HEK293 (cell line): ENCODE measurements around the gene NLRP13.

Experiments used
- CTCF ChIA-PET: fragments of 350-600 bp; formaldehyde crosslinking; extraction: SDS; loops from one replicate; lab custom pipeline; 2021; ENCODE audit warnings: antibody characterized with exemption; lab: Yijun Ruan, JAX
- POLR2A ChIA-PET: fragments of 300-600 bp; formaldehyde crosslinking; extraction: SDS; loops from one replicate; lab custom pipeline; 2020; ENCODE audit warnings: antibody characterized with exemption, inconsistent platforms; lab: Yijun Ruan, JAX
- H3K27ac ChIP-seq: fragments of 200-500 bp; sonication (Bioruptor generic); 2 replicates; pipeline ENCODE4 v1.5.1; 2014; ENCODE audit warnings: low read depth, low read length, control low read depth, inconsistent platforms; ENCODE audit errors: extremely low read depth
- H3K36me3 ChIP-seq, 2 experiments: fragments of 200-500 bp in 1 of 2; sonication (Bioruptor generic) in 1 of 2; 1 replicate in 1 of 2; 2 replicates in 1 of 2; pipeline ENCODE4 v1.5.1; 2014 to 2017; ENCODE audit warnings: inconsistent platforms in 2 of 2, low read length in 2 of 2; ENCODE audit not compliant: control insufficient read depth in 2 of 2, insufficient read depth in 1 of 2
- H3K4me1 ChIP-seq: fragments of 200-500 bp; sonication (Bioruptor generic); 2 replicates; pipeline ENCODE4 v1.5.1; 2014; ENCODE audit warnings: mild to moderate bottlenecking, low read length, inconsistent platforms; ENCODE audit not compliant: control insufficient read depth, insufficient read depth
- H3K4me3 ChIP-seq: 2 replicates; pipeline ENCODE4 v1.5.1; 2011; ENCODE audit warnings: low read depth, mild to moderate bottlenecking, control low read depth, low read length, moderate library complexity
- H3K9me3 ChIP-seq: fragments of 200-500 bp; sonication (Bioruptor generic); 2 replicates; pipeline ENCODE4 v1.5.1; 2014; ENCODE audit warnings: low read depth, low read length, inconsistent platforms; ENCODE audit not compliant: control insufficient read depth, insufficient read depth
- ATF2 ChIP-seq: fragments of 450-650 bp; formaldehyde crosslinking; IDR thresholded peaks from 2 replicates; pipeline ENCODE4 v1.5.1; 2016; ENCODE audit warnings: missing biosample characterization, missing genetic modification characterization, low read depth
- GLI2 ChIP-seq: fragments of 450-650 bp; formaldehyde crosslinking; IDR thresholded peaks from 2 replicates; pipeline ENCODE4; 2017; ENCODE audit warnings: missing biosample characterization, missing genetic modification characterization, low read depth, borderline replicate concordance
- HOXC10 ChIP-seq: sonication (generic); formaldehyde crosslinking; IDR thresholded peaks from 2 replicates; pipeline ENCODE4 v1.8.1; 2023; ENCODE audit warnings: mild to moderate bottlenecking, missing genetic modification reagents
- IKZF3 ChIP-seq: fragments of 450-650 bp; IDR thresholded peaks from 2 replicates; pipeline ENCODE4 v1.5.0; 2018; ENCODE audit warnings: missing biosample characterization, mild to moderate bottlenecking, missing genetic modification characterization, moderate library complexity
- KLF16 ChIP-seq: fragments of 450-650 bp; formaldehyde crosslinking; IDR thresholded peaks from 2 replicates; pipeline ENCODE4 v1.5.1; 2017; ENCODE audit warnings: missing biosample characterization, missing genetic modification characterization
- REST ChIP-seq: fragments of 450-650 bp; formaldehyde crosslinking; IDR thresholded peaks from 2 replicates; pipeline ENCODE4 v1.5.1; 2016; ENCODE audit warnings: missing biosample characterization, missing genetic modification characterization
- SP3 ChIP-seq: fragments of 450-650 bp; formaldehyde crosslinking; IDR thresholded peaks from 2 replicates; pipeline ENCODE4 v1.5.1; 2016; ENCODE audit warnings: missing biosample characterization, missing genetic modification characterization
- TRIM28 ChIP-seq: IDR thresholded peaks from 2 replicates; pipeline ENCODE4 v1.6.1; 2011; ENCODE audit warnings: low read length, control low read depth, borderline replicate concordance
- TSHZ1 ChIP-seq: fragments of 450-650 bp; formaldehyde crosslinking; IDR thresholded peaks from 2 replicates; pipeline ENCODE4 v1.5.1; 2016; ENCODE audit warnings: missing biosample characterization, missing genetic modification characterization, borderline replicate concordance
- ZBTB11 ChIP-seq: fragments of 450-650 bp; formaldehyde crosslinking; conservative IDR thresholded peaks from 2 replicates; pipeline ENCODE4 v1.5.1; 2016; ENCODE audit warnings: low read depth, missing biosample characterization, missing genetic modification characterization
- ZBTB6 ChIP-seq: fragments of 450-650 bp; formaldehyde crosslinking; IDR thresholded peaks from 2 replicates; pipeline ENCODE4 v1.5.1; 2017; ENCODE audit warnings: missing biosample characterization, missing genetic modification characterization
- ZNF398 ChIP-seq: fragments of 450-650 bp; formaldehyde crosslinking; IDR thresholded peaks from 2 replicates; pipeline ENCODE4 v1.5.1; 2017; ENCODE audit warnings: missing biosample characterization, missing genetic modification characterization
- ZNF701 ChIP-seq: fragments of 450-650 bp; formaldehyde crosslinking; IDR thresholded peaks from 2 replicates; pipeline ENCODE4 v1.5.1; 2016; ENCODE audit warnings: missing biosample characterization, missing genetic modification characterization
- ZNF785 ChIP-seq: fragments of 450-650 bp; formaldehyde crosslinking; IDR thresholded peaks from 2 replicates; pipeline ENCODE4 v1.5.1; 2016; ENCODE audit warnings: missing biosample characterization, missing genetic modification characterization
- ZNF830 ChIP-seq: fragments of 450-650 bp; IDR thresholded peaks from 2 replicates; pipeline ENCODE4 v1.5.0; 2018; ENCODE audit warnings: missing biosample characterization, missing genetic modification characterization, low read depth, mild to moderate bottlenecking, moderate library complexity
- ZSCAN23 ChIP-seq: fragments of 450-650 bp; formaldehyde crosslinking; IDR thresholded peaks from 2 replicates; pipeline ENCODE4 v1.5.1; 2016; ENCODE audit warnings: missing biosample characterization, missing genetic modification characterization

The NLRP13 gene

GRCh38 chr19:55866521-55866920, 65.6 kb downstream of the NLRP13 start:
- no peak for TF ChIP-seq ZBTB11 (tag by site-specific recombination)
- no peak for TF ChIP-seq TSHZ1
- TF ChIP-seq ZNF701 (tag by site-specific recombination) = no peak
- TF ChIP-seq SP3 (tag by site-specific recombination) = no peak
- no peak for TF ChIP-seq IKZF3 (tag by site-specific recombination)
- TF ChIP-seq TRIM28 = no peak
- no peak for TF ChIP-seq ZNF398 (tag by site-specific recombination)
- TF ChIP-seq HOXC10 (CRISPR knock-in tag) = no peak
- no peak for TF ChIP-seq GLI2 (tag by site-specific recombination)
- TF ChIP-seq REST (tag by site-specific recombination) = no peak
- TF ChIP-seq ATF2 (tag by site-specific recombination) = no peak
- no peak for TF ChIP-seq ZNF785
- no peak for TF ChIP-seq ZBTB6 (tag by site-specific recombination)
- no peak for TF ChIP-seq KLF16
- no peak for TF ChIP-seq ZSCAN23 (tag by site-specific recombination)
- TF ChIP-seq ZNF830 (tag by site-specific recombination) = no peak
- H3K4me3 ChIP-seq = no peak overlapping the region
- POLR2A ChIA-PET = no interaction called here

More at GRCh38 chr19:55866521-55866920, 65.6 kb downstream of the NLRP13 start:
- Histone ChIP-seq H3K36me3 (no peaks in the 10 kb centered on the region), H3K27ac (no peak overlapping the region), H3K4me1 (no peaks in the 10 kb centered on the region), H3K9me3 (no peaks in the 10 kb centered on the region)
- CTCF ChIA-PET = no interaction called here
